NCI-H146 (cell line): Measurements from ENCODE around the gene KRTAP10-2.
"Not testable (repeated sequence)": the region's sequence is repeated elsewhere in the genome, so short reads cannot be mapped to it uniquely, and the experiment has no call there.

Experiments used
- DNase-seq: peaks from one replicate; lab custom pipeline; 2025; lab: John Stamatoyannopoulos, UW

KRTAP10-2 gene, protein sequence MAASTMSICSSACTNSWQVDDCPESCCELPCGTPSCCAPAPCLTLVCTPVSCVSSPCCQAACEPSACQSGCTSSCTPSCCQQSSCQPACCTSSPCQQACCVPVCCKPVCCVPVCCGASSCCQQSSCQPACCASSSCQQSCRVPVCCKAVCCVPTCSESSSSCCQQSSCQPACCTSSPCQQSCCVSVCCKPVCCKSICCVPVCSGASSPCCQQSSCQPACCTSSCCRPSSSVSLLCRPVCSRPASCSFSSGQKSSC

DNA sequence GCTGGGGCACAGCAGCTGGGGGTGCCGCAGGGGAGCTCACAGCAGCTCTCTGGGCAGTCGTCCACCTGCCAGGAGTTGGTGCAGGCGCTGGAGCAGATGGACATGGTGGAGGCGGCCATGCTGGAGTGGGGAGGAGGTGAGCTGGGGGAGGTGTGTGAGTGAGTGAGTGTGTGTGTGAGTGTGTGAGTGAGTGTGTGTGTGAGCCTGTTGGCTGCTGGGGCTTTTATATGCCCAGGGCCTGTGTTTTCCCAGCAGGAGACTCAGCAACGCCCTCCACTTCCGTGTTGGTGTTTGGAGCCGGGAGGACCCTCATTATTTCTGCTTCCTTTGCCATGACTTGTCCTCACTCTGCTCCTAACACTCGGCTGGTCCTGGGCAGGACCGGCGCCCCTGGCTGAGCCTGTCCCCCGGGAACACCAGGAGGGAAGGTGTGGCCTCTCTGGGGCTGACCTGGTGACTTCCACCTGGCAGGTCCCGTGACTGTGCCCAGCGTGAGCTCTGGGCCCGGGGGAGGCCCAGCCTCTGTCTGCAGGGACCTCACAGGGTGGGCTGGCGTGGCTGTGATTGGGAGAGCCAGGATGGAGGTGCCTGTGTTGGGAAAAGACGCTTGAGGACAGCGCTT is at the start of gene KRTAP10-2:
Gene KRTAP10-2, minus strand, starts transcription at position 166 of the 622 bp plus-strand sequence. Its CDS starts 47 bp downstream, at position 119.
- peak; percentile 86 for DNase-seq

DNA sequence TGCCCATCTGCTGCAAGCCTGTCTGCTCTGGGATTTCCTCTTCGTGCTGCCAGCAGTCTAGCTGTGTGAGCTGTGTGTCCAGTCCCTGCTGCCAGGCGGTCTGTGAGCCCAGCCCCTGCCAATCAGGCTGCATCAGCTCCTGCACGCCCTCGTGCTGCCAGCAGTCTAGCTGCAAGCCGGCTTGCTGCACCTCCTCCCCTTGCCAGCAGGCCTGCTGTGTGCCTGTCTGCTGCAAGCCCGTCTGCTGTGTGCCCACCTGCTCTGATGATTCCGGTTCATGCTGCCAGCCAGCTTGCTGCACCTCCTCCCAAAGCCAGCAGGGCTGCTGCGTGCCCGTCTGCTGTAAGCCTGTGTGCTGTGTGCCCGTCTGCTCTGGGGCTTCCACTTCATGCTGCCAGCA is 49.8 kb upstream of the KRTAP10-2 start:
- DNase-seq: peak; percentile 48

DNA sequence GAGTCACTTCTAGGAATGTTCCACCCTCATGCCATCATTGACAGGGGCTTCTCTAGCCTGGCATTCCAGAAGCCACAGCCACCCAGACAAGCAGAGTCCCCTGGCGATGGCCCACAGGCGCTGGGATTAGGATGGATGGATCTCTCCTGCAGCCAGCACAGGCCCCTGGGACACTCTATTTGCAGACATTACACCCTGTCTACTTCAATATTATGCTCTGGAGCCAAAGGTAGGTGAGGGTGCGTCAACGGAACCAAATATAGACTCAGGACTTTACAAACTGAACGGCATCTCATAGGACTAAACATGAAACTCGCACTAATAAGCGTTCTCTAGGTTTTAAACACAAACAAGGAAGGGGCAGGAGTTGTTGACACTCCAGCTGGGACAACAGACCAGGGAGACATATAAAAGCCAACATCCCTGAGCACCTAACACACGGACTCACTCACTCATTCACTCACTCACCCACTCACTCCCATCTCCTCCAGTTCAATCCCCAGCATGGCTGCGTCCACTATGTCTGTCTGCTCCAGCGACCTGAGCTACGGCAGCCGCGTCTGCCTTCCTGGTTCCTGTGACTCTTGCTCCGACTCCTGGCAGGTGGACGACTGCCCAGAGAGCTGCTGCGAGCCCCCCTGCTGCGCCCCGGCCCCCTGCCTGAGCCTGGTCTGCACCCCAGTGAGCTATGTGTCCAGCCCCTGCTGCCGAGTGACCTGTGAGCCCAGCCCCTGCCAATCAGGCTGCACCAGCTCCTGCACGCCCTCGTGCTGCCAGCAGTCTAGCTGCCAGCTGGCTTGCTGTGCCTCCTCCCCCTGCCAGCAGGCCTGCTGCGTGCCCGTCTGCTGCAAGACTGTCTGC is 49.0 kb upstream of the KRTAP10-2 start, which contains the start of gene KRTAP10-7:
Gene KRTAP10-7, plus strand, starts transcription at position 480 of the 861 bp plus-strand sequence. Its CDS starts 25 bp downstream, at position 505.
- peak; percentile 67 for DNase-seq

DNA sequence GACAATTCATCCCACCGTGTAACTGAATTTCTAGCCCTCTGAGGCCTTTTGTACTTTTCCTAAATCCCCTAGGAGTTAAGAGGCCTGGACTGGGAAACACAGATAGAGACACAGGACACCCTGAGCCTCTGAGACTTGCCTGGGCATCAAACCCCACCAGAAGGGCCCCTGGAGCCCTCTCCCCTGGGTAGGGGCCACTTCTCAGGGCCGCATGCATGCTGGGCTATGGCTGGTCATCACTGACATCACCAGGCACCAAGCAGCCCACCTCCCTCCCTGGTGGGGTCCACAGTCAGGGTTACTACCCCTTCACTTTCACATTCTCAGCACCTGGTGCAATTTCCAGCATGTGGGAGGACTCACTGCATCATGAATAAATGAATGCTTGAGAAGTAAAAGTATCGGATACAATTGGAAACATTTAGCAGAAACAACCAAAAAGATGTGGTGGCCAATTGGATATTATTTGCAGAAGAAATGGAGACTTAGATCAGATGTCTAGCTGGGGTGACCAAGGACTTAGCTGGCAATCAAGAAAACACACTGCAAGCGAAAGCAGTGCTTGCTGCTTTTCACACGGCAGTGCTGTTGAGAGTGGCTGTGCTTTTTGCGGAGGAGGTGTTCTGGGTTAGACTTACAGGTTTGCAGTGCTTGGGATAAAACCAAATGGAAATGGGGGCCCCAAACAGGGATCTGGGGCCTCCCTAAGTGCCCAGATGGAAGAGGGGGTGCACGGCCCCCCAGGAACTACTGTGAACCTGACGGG is 48.1 kb upstream of the KRTAP10-2 start:
- no peak for DNase-seq

DNA sequence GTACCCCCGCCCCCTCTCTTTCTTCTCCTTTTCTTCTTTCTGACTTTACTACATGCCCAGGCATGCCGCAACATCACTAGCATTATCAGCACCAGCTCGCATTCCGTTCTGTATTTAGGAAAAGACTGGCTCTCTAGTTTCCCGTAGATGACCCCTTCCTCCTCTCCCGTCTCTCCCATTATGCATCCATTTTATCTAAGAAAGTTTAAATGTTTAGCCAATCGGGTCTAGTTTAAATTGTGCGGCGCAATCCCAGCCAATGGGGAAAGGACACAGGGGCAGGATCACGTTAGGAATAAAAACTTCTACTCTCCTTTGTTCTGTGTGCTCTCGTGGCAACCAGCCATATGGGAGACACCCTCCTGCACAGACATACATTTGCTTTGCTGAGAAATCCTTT is 46.8 kb upstream of the KRTAP10-2 start:
- DNase-seq: no peak

DNA sequence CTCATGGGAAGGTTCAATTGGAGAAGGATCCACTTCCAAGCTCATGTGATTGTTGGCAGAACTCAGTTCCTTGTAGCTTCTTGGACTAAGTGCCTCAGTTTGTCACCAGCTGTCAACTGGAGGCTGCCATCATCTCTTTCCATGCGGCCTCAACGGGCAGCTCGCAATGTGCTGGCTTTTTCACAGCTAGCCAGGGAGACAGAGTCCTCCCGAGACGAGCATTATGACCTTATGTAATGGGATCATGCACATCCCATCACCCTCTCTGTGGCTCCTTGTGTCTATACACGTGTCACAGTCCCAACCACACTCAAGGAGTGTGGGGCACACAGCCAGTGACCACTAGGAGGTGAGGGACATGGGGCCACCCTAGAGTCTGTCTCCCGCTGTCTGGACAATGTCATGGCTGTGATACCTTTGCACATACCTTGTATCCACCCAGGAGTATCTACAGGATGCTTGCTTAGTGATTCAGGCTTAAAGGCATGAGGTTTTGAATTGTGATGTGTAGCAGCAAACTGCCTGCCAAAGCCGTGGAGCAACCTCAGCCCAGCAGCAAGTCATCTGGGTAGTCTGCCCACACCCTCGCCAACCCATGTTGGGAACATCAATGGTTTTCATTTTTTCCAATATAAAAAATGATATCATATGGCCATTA is 44.9 kb upstream of the KRTAP10-2 start:
- DNase-seq: no peak

DNA sequence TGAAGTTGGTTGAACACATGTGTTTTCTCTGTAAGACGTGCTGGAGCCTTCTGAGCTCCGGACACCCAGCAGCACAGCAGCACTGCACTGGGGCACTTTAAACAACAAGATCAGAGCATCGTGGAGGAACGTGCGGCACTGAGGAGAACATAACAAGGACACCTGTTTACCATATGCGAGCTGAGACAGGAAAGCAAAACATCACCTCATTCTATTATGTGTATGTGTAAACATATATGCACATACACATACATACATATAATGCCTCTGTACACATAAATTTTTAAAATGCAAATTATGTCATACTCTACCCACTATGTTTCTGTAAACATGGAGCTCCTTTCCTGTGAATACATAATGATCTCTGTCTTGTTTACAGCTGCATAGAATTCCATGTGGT is 44.2 kb upstream of the KRTAP10-2 start:
- no peak for DNase-seq

DNA sequence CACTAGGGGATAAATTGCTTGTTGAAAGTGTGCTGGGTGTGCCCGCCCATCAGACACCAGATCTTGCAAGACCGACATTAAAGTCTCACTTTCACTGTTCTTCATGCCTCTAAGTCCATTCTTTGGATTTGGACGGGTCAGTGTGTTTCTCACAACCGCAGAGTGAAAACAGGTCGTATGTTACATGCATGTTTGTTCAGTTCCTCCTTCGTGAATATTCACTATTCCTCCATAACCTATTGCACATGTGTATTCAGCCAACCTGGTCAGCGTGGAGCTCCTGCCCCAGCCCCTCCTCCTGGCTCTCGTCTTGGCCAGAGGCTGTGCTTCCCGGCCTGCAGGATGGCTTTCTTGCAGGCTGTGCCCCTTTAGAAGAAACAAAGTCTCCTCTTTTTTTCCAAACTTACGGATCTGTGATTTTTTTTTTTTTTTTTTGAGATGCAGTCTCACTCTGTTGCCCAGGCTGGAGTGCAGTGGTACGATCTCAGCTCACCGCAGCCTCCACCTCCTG is 43.2 kb upstream of the KRTAP10-2 start:
- no peak for DNase-seq

DNA sequence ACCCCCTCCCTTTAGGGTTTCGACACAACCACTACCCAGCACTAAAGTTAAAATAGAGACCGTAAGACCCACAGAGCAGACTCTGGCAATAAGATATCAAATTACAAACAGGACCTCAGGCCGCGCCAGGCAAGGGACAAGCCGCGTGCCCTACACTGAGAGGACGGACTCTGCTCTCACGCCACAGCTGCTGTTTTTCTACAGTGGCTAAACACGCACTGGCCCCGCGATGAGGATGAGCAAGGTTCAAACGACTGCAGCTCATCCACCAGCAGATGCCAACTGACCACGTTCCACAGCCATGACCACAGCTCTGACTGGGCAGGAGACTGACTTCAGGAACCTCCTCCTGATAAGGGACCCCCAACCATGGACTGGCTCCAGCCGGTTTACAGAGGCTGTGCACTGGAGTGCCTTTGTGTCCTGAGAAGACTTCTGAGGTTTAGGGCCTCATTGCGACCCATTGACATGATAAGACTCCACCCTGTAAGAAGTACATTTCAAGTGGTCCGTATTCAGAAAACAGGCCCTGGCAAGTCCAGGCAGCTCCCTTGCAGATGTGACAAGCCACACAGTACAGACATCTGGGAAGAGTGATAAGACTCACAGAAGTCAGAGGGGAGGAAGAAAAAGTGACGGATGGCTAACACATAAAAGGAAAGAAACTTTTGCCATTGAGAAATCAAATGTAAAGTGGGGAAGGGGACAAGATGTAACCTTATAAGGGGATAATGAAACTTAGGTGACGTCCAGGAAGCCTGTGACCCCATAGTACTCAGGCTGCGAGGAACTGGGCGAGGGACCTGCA is 42.5 kb upstream of the KRTAP10-2 start:
- DNase-seq: peak; percentile 21

DNA sequence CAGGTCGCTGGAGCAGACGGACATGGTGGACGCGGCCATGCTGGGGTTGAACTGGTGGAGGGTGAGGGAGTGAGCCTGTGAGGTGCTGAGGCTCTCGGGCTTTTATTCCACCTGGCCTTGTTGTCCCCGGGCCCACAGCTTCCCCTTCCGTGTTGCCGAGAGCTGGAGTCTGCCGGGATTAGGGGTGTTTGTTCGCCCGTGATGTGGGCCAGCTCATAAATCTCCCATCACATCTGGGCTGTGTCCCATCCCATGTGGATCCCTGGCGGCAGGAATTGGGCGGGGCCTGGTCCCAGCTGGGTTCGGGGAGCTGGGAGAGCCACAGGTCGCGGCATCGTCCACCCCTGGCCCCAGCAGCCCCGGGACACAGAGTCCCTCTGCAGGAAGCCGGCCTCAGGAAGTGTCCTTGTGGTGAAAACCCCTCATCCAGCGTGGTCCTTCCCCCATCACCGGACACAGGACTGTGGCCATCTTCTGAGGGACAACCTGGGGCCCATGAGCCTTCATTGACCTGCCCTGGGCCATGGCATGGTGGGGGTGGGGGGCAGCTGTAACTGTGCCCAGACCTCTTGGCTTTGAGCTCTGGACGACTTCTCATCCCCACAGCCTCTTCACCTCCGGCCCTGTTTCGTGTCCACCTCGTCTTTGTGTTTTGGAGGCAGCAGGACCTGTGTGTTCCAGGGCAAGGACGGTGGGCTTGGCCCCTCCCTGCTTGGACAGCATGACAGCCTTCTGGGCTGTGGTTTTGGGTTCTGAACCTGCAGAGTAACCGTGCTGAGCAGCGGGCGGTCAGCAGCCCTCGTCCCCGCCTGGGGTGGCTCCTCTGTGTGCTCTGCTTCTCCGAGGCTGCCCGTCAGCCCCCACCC is 41.4 kb upstream of the KRTAP10-2 start, which contains the start of gene KRTAP10-6:
Gene KRTAP10-6, minus strand, starts transcription at position 60 of the 866 bp plus-strand sequence. Its CDS starts 21 bp downstream, at position 39.
- peak; percentile 54 for DNase-seq

DNA sequence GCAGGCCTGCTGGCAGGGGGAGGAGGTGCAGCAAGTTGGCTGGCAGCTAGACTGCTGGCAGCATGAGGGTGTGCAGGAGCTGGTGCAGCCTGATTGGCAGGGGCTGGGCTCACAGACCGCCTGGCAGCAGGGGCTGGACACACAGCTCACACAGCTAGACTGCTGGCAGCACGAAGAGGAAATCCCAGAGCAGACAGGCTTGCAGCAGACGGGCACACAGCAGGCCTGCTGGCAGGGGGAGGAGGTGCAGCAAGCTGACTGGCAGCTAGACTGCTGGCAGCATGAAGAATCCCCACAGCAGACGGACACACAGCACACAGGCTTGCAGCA is 40.5 kb upstream of the KRTAP10-2 start:
- DNase-seq: not testable (repeated sequence)

DNA sequence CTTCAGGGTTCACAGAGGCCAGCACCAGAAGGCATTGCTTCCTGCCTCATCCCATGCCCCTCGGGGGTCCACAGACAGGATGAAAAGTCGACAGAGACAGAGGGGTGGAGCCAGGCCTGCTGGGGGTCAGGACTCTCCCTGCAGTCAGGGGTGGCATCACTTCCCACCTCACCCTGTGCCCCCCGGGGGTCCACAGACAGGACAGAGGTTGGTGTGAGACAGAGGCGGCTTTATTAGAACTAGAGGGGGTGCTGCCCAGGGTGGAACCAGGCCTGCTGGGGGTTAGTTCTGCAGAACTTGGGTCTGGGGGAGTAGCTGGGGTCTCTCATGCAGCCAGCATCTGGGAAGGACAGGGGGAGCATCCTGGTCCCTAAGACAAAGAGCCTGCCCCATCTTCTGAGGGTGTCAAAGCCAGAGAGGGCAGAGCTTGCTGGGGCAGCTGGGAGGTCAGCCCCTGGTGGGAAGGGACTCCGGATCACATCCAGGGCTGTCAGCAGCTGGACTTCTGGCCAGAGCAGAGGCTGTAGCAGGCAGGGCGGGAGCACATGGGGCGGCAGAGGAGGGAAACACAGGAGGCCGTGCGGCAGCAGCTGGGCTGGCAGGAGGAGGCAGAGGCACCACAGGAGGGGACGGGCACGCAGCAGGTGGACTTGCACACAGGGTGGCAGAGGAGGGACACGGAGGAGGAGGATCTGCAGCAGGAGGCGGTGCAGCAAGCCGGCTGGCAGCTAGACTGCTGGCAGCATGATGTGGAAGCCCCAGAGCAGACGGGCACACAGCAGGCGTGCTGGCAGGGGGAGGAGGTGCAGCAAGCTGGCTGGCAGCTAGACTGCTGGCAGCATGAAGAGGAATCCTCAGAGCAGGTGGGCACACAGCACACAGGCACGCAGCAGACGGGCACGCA is 39.8 kb upstream of the KRTAP10-2 start:
- DNase-seq: not testable (repeated sequence)

DNA sequence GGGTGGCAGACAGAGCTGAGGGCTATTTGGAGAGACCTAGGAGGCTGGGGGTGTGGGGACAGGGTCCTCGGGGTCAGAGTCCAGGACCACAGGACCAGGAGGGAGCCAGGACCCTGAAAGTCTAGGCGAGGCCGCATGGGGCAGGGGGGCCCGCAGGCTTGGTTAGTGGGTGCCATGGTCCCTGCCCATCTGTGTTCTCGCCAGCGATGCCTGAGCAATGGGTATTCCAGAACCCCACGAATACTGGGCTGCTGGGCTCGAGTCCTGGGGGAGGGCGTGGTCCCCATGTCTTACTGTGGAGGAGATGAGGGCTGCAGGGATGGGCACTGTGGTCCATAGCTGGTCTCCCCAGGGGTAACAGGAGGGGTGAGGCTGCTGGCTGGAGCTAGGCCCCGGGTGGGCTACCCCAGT is 39.0 kb upstream of the KRTAP10-2 start:
- DNase-seq: no peak

DNA sequence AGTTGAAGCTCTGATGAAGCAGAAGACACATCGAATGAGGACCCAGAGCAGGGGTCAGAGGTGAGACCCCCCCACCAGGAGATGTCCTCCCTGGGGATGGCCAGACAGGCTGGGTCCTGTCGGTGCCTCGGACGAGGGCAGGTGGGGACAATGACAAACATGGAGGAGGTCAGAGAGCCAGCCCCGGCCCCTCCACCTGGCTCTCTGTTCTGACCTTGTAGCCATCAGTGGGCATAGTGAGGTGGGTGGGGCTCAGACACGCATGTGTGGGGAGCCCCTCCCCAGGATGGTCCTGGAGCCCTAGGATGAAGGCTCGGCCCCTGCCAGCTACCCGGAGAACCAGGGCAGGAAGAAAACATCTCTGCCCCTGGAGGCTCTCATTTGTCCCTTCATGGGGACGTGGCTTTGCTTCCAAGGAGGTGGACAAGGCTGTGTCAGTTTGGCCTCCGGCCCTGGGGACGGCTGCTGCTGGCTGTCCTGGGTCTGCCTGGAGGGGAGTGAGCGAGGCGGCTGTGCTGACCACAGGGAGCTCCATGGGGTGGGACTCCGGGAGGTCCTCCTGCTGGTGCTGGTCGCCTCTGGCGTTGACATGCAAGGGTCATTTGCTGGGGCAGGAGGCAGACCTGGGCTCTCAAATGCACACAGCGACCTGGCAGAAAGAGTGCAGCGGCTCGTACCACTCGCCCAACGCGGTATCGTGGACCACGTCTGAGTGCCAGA is 38.4 kb upstream of the KRTAP10-2 start:
- DNase-seq: no peak

DNA sequence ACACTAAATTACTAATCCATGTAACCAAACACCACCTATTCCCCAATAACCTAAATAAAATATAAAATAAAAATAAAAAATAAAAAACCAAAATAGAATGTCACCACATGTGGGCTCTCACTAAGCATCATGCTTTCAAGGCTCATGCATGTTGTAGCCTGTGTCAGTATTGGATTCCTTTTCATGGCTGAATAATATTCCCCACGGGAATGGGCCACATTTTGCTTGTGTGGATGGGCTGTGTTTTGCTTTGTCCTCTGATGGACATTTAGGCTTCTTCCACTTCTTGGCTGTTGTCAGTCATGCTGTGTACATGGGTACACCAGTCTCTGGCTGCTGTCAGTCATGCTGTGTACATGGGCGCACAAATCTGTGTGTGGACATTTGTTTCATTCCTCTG is 37.8 kb upstream of the KRTAP10-2 start:
- DNase-seq: no peak

DNA sequence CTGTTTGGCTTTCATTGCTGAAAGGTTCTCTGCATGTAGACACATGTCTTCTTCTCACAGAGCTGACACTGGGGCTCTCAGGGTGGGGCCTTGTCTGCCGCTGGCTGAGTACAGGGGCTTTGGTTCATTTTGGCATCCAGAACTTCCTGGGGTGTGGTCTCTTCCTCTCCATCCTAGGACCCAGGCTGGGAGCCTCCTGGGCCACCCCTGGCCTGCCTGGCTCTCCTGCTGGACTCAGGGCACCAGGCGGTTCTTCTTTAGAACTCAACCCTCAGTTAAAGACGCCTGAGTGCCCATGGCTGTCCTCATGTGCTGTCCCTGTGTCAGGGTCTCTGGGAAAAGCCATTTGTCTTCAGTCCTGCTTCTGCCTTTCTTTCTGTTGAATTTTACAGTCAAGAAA is 34.6 kb upstream of the KRTAP10-2 start:
- no peak for DNase-seq

DNA sequence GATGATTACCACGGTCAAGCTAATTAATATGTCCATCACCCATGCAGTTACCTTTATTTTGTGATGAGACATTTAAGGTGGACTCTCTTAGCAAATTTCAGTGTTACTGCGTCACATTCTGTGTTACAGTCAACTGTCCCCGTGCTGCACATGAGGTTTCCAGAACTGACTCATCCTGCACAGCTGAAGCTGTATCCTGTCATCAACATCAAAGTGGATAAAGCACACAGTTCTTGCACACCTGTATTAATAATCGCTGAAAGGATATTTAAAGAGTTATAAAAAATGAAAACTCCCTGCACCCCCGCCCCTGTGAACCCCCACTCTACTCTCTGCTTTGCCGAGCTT is 32.5 kb upstream of the KRTAP10-2 start:
- peak; percentile 53 for DNase-seq
